T-helper 2 cell treated with Interferon-gamma antibody and Interleukin-4, amounts not matched to agents 100 ng/mL and 5 ng/mL, for 36 hours (primary cell): ENCODE data around the gene C1orf105. TPM values are rescaled to one million over a fixed set of nuclear protein-coding genes. Genes with fewer than 3 reads are reported as not detected.

Source experiments
- total RNA-seq: library from RNA; stranded (reverse); gene quantifications from 2 replicates; pipeline ENCODE4 v1.2.3, GENCODE V29; 2022

C1orf105 gene
- total RNA-seq, 1 donor from 2014 or later: not detected

Other genes starting within 250 kb of the C1orf105 start
- gene PIGC, start 23.4 kb downstream of the C1orf105 start, total RNA-seq: 21.4 and 22.3 TPM in 2 replicates
- gene SUCO, start 112.5 kb downstream of the C1orf105 start, total RNA-seq: 36.0 and 38.4 TPM in 2 replicates
- 3.2 and 3.7 TPM in 2 replicates for gene FASLG, start 238.4 kb downstream of the C1orf105 start, total RNA-seq